T-cell (primary cell): ENCODE results near the gene YKT6. TPM values are rescaled to one million over a fixed set of nuclear protein-coding genes. Genes with fewer than 3 reads are reported as not detected.

Source experiments
- ATAC-seq, 4 experiments: fragments of 200-7000 bp in 3 of 4; fragments of 150-1000 bp in 1 of 4; cut with Tn5 transposase; replicated peaks in 1 of 4; 1 replicate in 3 of 4; 2 replicates in 1 of 4; pipeline ENCODE4 v1.10.0; 2021; ENCODE audit warnings: moderate library complexity in 3 of 4, mild to moderate bottlenecking in 2 of 4, moderate number of reproducible peaks in 1 of 4
- CTCF ChIA-PET, 2 donors: fragments of 300-600 bp; sonication (Branson Sonifier 250); formaldehyde crosslinking; loops; one replicate each; lab custom pipeline; 2022; ENCODE audit warnings: antibody characterized with exemption in 2 of 2; lab: Charles Lee
- POLR2A ChIA-PET, 2 donors: fragments of 300-600 bp; sonication (Branson Sonifier 250); formaldehyde crosslinking; loops; one replicate each; lab custom pipeline; 2022; ENCODE audit warnings: antibody characterized with exemption in 2 of 2; lab: Charles Lee
- DNase-seq, 35 experiments: peaks; one replicate each; pipeline versions ENCODE4 v3.0.0 to v3.0.0-alpha.2; 2013 to 2023
- H3K27ac ChIP-seq: one replicate; pipeline ENCODE4 v1.5.1; 2013; ENCODE audit warnings: low read length
- H3K27me3 ChIP-seq, 2 experiments: replicated peaks in 1 of 2; 1 replicate in 1 of 2; 2 replicates in 1 of 2; pipeline versions ENCODE4 v1.6.1 to v1.7.0; 2013; ENCODE audit warnings: low read length in 1 of 2, mixed read lengths in 1 of 2; ENCODE audit not compliant: control insufficient read depth in 2 of 2, insufficient read depth in 2 of 2; ENCODE audit errors: extremely low read depth in 1 of 2
- H3K36me3 ChIP-seq, 2 donors: 1 replicate in 1 of 2; 2 replicates in 1 of 2; pipeline versions ENCODE4 v1.6.1 to v1.7.0; 2013; ENCODE audit warnings: low read length in 1 of 2; ENCODE audit not compliant: control insufficient read depth in 2 of 2, insufficient read depth in 1 of 2; ENCODE audit errors: extremely low read depth in 1 of 2
- H3K4me1 ChIP-seq, 2 experiments: 1 replicate in 1 of 2; 2 replicates in 1 of 2; pipeline versions ENCODE4 v1.6.1 to v1.7.0; 2013; ENCODE audit warnings: low read length in 2 of 2, mixed read lengths in 1 of 2; ENCODE audit not compliant: insufficient read depth in 2 of 2, control insufficient read depth in 1 of 2; ENCODE audit errors: extremely low read depth in 1 of 2
- H3K4me3 ChIP-seq, 2 donors: 1 replicate in 1 of 2; 2 replicates in 1 of 2; pipeline versions ENCODE4 v1.5.1 to v1.7.0; 2013; ENCODE audit warnings: mild to moderate bottlenecking in 2 of 2, low read length in 1 of 2, moderate library complexity in 1 of 2; ENCODE audit not compliant: control insufficient read depth in 1 of 2; ENCODE audit errors: extremely low read depth in 1 of 2
- H3K9me3 ChIP-seq: 2 replicates; pipeline ENCODE4 v1.7.0; 2013
- H3K27ac Mint-ChIP-seq, 2 donors: one replicate each; pipeline ENCODE4 v1.8.0; 2020 to 2021; ENCODE audit warnings: mild to moderate bottlenecking in 2 of 2, mixed read lengths in 2 of 2
- H3K27me3 Mint-ChIP-seq, 2 donors: one replicate each; pipeline ENCODE4 v1.8.0; 2021 to 2022; ENCODE audit warnings: mixed read lengths in 2 of 2
- H3K36me3 Mint-ChIP-seq: one replicate; pipeline ENCODE4 v1.8.0; 2021; ENCODE audit warnings: mixed read lengths
- H3K4me1 Mint-ChIP-seq, 3 donors: one replicate each; pipeline ENCODE4 v1.8.0; 2020 to 2022; ENCODE audit warnings: mixed read lengths in 3 of 3, mild to moderate bottlenecking in 1 of 3
- H3K4me3 Mint-ChIP-seq, 3 donors: one replicate each; pipeline ENCODE4 v1.8.0; 2020 to 2022; ENCODE audit warnings: mild to moderate bottlenecking in 3 of 3, mixed read lengths in 3 of 3, moderate library complexity in 3 of 3
- H3K9me3 Mint-ChIP-seq, 3 donors: one replicate each; pipeline ENCODE4 v1.8.0; 2020 to 2022; ENCODE audit warnings: mixed read lengths in 3 of 3
- WGBS: methylation state at CpG from one replicate; pipeline ENCODE4 v1.1.5; 2013; ENCODE audit warnings: missing lambda C conversion rate; ENCODE audit not compliant: insufficient coverage; 5-methylcytosine and 5-hydroxymethylcytosine counted together
- total RNA-seq, 35 experiments: library from RNA in 6 of 35; stranded (reverse) in 6 of 35; fragments of 120-200 nt in 1 of 35; gene quantifications; one replicate each; pipeline versions ENCODE4 v1.2.1 to v1.2.4 and lab custom pipeline; 2013 to 2026

Gene YKT6
- total RNA-seq, 5 donors from 2014 or later (not counting 1 experiment from before 2014, with no cell fraction given): 55.1 to 74.3 (median 60.2) TPM

GRCh38 chr7:44184873-44185446 is 15.8 kb upstream of the YKT6 start:
- peaks cover 0 to 30% of the 10 kb centered on the region in 2 experiments for H3K27me3 ChIP-seq
- H3K9me3 ChIP-seq: no peaks in the 10 kb centered on the region
- Mint-ChIP-seq H3K36me3 (no peaks in the 10 kb centered on the region), H3K4me1 (no peaks in the 10 kb centered on the region), H3K27ac (no peak overlapping the region), H3K9me3 (peaks cover 0 to 8% (median 0%) of the 10 kb centered on the region in 3 donors), H3K4me3 (no peak overlapping the region), H3K27me3 (no peaks in the 10 kb centered on the region)
- H3K36me3 ChIP-seq: no peaks in the 10 kb centered on the region
- no CpG with 5 or more reads among the region's 2 CpGs for WGBS
- DNase-seq (no peak), ATAC-seq (no peak)
- no peak overlapping the region for H3K4me3 ChIP-seq
- no peaks in the 10 kb centered on the region for H3K4me1 ChIP-seq
- ChIA-PET POLR2A (no interaction called here), CTCF (no interaction called here)
- no peak overlapping the region for H3K27ac ChIP-seq

- POLR2A ChIA-PET: no interaction called here
These were observed 15.0 kb upstream of the YKT6 start for GRCh38 chr7:44185729-44186128.

GRCh38 chr7:44186736-44187135 is 14.0 kb upstream of the YKT6 start:
- Histone ChIP-seq H3K4me1 (no peaks in the 10 kb centered on the region), H3K27ac (no peak overlapping the region), H3K36me3 (no peaks in the 10 kb centered on the region), H3K9me3 (no peaks in the 10 kb centered on the region), H3K27me3 (peaks cover 0 to 29% of the 10 kb centered on the region in 2 experiments), H3K4me3 (no peak overlapping the region)
- WGBS: no CpG with 5 or more reads among the region's 5 CpGs
- Mint-ChIP-seq H3K9me3 (peaks cover 0 to 8% (median 0%) of the 10 kb centered on the region in 3 donors), H3K36me3 (no peaks in the 10 kb centered on the region), H3K27ac (no peak overlapping the region), H3K4me3 (no peak overlapping the region), H3K4me1 (no peaks in the 10 kb centered on the region), H3K27me3 (no peaks in the 10 kb centered on the region)
- no peak for DNase-seq
- ChIA-PET CTCF (interaction anchor here in 1 of 2 donors (0.6 kb wide), 1 partner anchor 101 kb away, joined by 4 read pairs; no protein-coding TSS in a partner anchor), POLR2A (interaction anchor here in 1 of 2 donors (0.5 kb wide), 1 partner anchor 15 kb away, joined by 4 read pairs; no protein-coding TSS in a partner anchor)
- ATAC-seq: no peak

More at GRCh38 chr7:44185729-44186128, 15.0 kb upstream of the YKT6 start:
- H3K9me3 Mint-ChIP-seq: peaks cover 0 to 8% (median 0%) of the 10 kb centered on the region in 3 donors
- H3K27me3 Mint-ChIP-seq: no peaks in the 10 kb centered on the region
- Histone ChIP-seq H3K27ac (no peak overlapping the region), H3K9me3 (no peaks in the 10 kb centered on the region), H3K4me3 (no peak overlapping the region), H3K4me1 (no peaks in the 10 kb centered on the region), H3K36me3 (no peaks in the 10 kb centered on the region), H3K27me3 (peaks cover 0 to 28% of the 10 kb centered on the region in 2 experiments)
- no peaks in the 10 kb centered on the region for H3K36me3 Mint-ChIP-seq
- CTCF ChIA-PET: no interaction called here
- no peak for DNase-seq
- no peak overlapping the region for H3K4me3 Mint-ChIP-seq
- H3K27ac Mint-ChIP-seq: no peak overlapping the region
- no peaks in the 10 kb centered on the region for H3K4me1 Mint-ChIP-seq
- 78% methylated on average over 1 of the region's 5 CpGs for WGBS
- no peak for ATAC-seq

- H3K27me3 Mint-ChIP-seq: peaks cover 0 to 5% of the 10 kb centered on the region in 2 donors
- H3K9me3 Mint-ChIP-seq: peaks cover 0 to 4% (median 0%) of the 10 kb centered on the region in 3 donors
- Histone ChIP-seq H3K4me1 (no peaks in the 10 kb centered on the region), H3K9me3 (no peaks in the 10 kb centered on the region), H3K27me3 (peaks cover 0 to 33% of the 10 kb centered on the region in 2 experiments), H3K4me3 (no peak overlapping the region), H3K27ac (no peak overlapping the region), H3K36me3 (no peaks in the 10 kb centered on the region)
- H3K27ac Mint-ChIP-seq: no peak overlapping the region
- WGBS: 82% methylated on average over 9 of the region's 9 CpGs
- H3K4me1 Mint-ChIP-seq: no peaks in the 10 kb centered on the region
- H3K36me3 Mint-ChIP-seq: no peaks in the 10 kb centered on the region
- ChIA-PET CTCF (no interaction called here), POLR2A (no interaction called here)
- ATAC-seq: no peak
- H3K4me3 Mint-ChIP-seq: no peak overlapping the region
- no peak for DNase-seq
These were observed 13.0 kb upstream of the YKT6 start for GRCh38 chr7:44187636-44188416.

- Mint-ChIP-seq H3K27me3 (peaks cover 0 to 6% of the 10 kb centered on the region in 2 donors), H3K36me3 (no peaks in the 10 kb centered on the region), H3K4me3 (no peak overlapping the region), H3K27ac (no peak overlapping the region), H3K4me1 (no peaks in the 10 kb centered on the region), H3K9me3 (no peaks in the 10 kb centered on the region)
- Histone ChIP-seq H3K36me3 (no peaks in the 10 kb centered on the region), H3K27me3 (peaks cover 0 to 35% of the 10 kb centered on the region in 2 experiments), H3K9me3 (no peaks in the 10 kb centered on the region), H3K27ac (no peak overlapping the region), H3K4me3 (no peak overlapping the region), H3K4me1 (no peaks in the 10 kb centered on the region)
- ChIA-PET POLR2A (no interaction called here), CTCF (no interaction called here)
- 66% methylated on average over 8 of the region's 16 CpGs for WGBS
- no peak for ATAC-seq
- no peak for DNase-seq
These were observed 12.1 kb upstream of the YKT6 start for GRCh38 chr7:44188480-44189225.

GRCh38 chr7:44189286-44189992 is 11.3 kb upstream of the YKT6 start, which contains the start of gene GCK:
GCK (minus strand) TSS chr7:44189439; CDS start chr7:44188953, 486 bp downstream.
- H3K4me3 ChIP-seq: no peak within 1 kb of the TSS
- Mint-ChIP-seq H3K27ac (no peak within 1 kb of the TSS), H3K27me3 (peaks cover 0 to 12% of the 10 kb centered on the region in 2 donors), H3K4me1 (no peaks in the 10 kb centered on the region), H3K9me3 (no peaks in the 10 kb centered on the region), H3K36me3 (no peaks in the 10 kb centered on the region), H3K4me3 (no peak within 1 kb of the TSS)
- no peaks in the 10 kb centered on the region for H3K36me3 ChIP-seq
- 78% methylated on average over 7 of the region's 11 CpGs for WGBS
- POLR2A ChIA-PET: no interaction called here
- CTCF ChIA-PET: no interaction called here
- peaks cover 0 to 34% of the 10 kb centered on the region in 2 experiments for H3K27me3 ChIP-seq
- H3K9me3 ChIP-seq: no peaks in the 10 kb centered on the region
- DNase-seq: no peak
- no peak for ATAC-seq
- H3K4me1 ChIP-seq: no peaks in the 10 kb centered on the region
- H3K27ac ChIP-seq: no peak within 1 kb of the TSS
